ENCODE results near the gene ZBTB44.

ZBTB44 gene

GRCh38 chr11:130177782-130178181 is 136.9 kb downstream of the ZBTB44 start:
- DNase-seq (ENCODE audit: low read depth, low spot score), result no peak

Data from ELF-1 (cell line).